CD4-positive, alpha-beta memory T cell (primary cell): ENCODE results near the gene FGF23. TPM values are rescaled to one million over a fixed set of nuclear protein-coding genes. Genes with fewer than 3 reads are reported as not detected.
"Not testable (repeated sequence)": the region's sequence is repeated elsewhere in the genome, so short reads cannot be mapped to it uniquely, and the experiment has no call there.

ENCODE experiments used
- CTCF ChIA-PET: fragments of 350-600 bp; sonication (Branson Sonifier 250); formaldehyde crosslinking; loops from one replicate; lab custom pipeline; 2021; ENCODE audit warnings: inconsistent platforms; ENCODE audit not compliant: partially characterized antibody; lab: Charles Lee
- POLR2A ChIA-PET: fragments of 350-600 bp; sonication (Branson Sonifier 250); formaldehyde crosslinking; loops from one replicate; lab custom pipeline; 2021; ENCODE audit not compliant: partially characterized antibody; lab: Charles Lee
- DNase-seq, 5 donors: peaks; one replicate each; pipeline versions ENCODE4 v3.0.0 to v3.0.0-alpha.2; 2020 to 2022; ENCODE audit warnings: mixed read lengths in 1 of 5
- H3K27ac ChIP-seq: one replicate; pipeline ENCODE4 v1.7.0; 2013; ENCODE audit warnings: low read depth, low read length
- H3K27me3 ChIP-seq: 2 replicates; pipeline ENCODE4 v1.7.0; 2013; ENCODE audit warnings: mild to moderate bottlenecking, low read length, moderate library complexity; ENCODE audit not compliant: insufficient read depth
- H3K36me3 ChIP-seq: 2 replicates; pipeline ENCODE4 v1.7.0; 2013; ENCODE audit warnings: mild to moderate bottlenecking, low read length, moderate library complexity; ENCODE audit not compliant: insufficient read depth
- H3K4me1 ChIP-seq: 2 replicates; pipeline ENCODE4 v1.7.0; 2013; ENCODE audit warnings: mild to moderate bottlenecking, low read length, moderate library complexity; ENCODE audit not compliant: insufficient read depth
- H3K4me3 ChIP-seq, 2 donors: one replicate each; pipeline ENCODE4 v1.7.0; 2013; ENCODE audit warnings: low read length in 2 of 2, mild to moderate bottlenecking in 1 of 2
- H3K9me3 ChIP-seq, 2 donors: one replicate each; pipeline ENCODE4 v1.7.0; 2013; ENCODE audit warnings: low read length in 2 of 2, control low read depth in 1 of 2; ENCODE audit not compliant: control insufficient read depth in 1 of 2
- H3K27ac Mint-ChIP-seq, 7 donors: one replicate each; pipeline ENCODE4 v1.8.0; 2020 to 2021; ENCODE audit warnings: mixed read lengths in 7 of 7, mild to moderate bottlenecking in 6 of 7, inconsistent platforms in 3 of 7, moderate library complexity in 3 of 7
- H3K27me3 Mint-ChIP-seq, 2 donors: one replicate each; pipeline ENCODE4 v1.8.0; 2020 to 2021; ENCODE audit warnings: mixed read lengths in 2 of 2
- H3K36me3 Mint-ChIP-seq, 2 donors: one replicate each; pipeline ENCODE4 v1.8.0; 2020 to 2021; ENCODE audit warnings: mixed read lengths in 2 of 2, inconsistent platforms in 1 of 2, mild to moderate bottlenecking in 1 of 2
- H3K4me1 Mint-ChIP-seq, 4 donors: one replicate each; pipeline ENCODE4 v1.8.0; 2020 to 2021; ENCODE audit warnings: mixed read lengths in 4 of 4, mild to moderate bottlenecking in 1 of 4
- H3K4me3 Mint-ChIP-seq, 8 donors: one replicate each; pipeline ENCODE4 v1.8.0; 2020 to 2021; ENCODE audit warnings: mixed read lengths in 8 of 8, mild to moderate bottlenecking in 7 of 8, moderate library complexity in 6 of 8, inconsistent platforms in 3 of 8
- H3K9me3 Mint-ChIP-seq, 8 donors: one replicate each; pipeline ENCODE4 v1.8.0; 2020 to 2021; ENCODE audit warnings: mixed read lengths in 8 of 8, mild to moderate bottlenecking in 5 of 8, inconsistent platforms in 3 of 8, moderate library complexity in 1 of 8
- intact Hi-C: fragments of 100-400 bp; cut with micrococcal nuclease; formaldehyde crosslinking; loops from one replicate; pipeline ENCODE4 v1.15.1; 2023
- polyA plus RNA-seq, 2 donors: library from polyadenylated mRNA; unstranded; fragments of 300-500 nt; fragmentation: Illumina TruSeq; gene quantifications; one replicate each; pipeline ENCODE4 v1.2.3, GENCODE V29; 2021
- total RNA-seq, 2 experiments: library from RNA; stranded (reverse); gene quantifications; one replicate each; pipeline ENCODE4 v1.2.3, GENCODE V29; 2021

The FGF23 gene
- total and polyA plus RNA-seq, 4 experiments from 2014 or later, result not detected

- POLR2A ChIA-PET, result no interaction called here
- Histone ChIP-seq H3K9me3 (no peaks in the 10 kb centered on the region), H3K36me3 (no peaks in the 10 kb centered on the region), H3K27me3 (no peaks in the 10 kb centered on the region), H3K27ac (no peak overlapping the region), H3K4me1 (peaks cover 6% of the 10 kb centered on the region), H3K4me3 (no peak overlapping the region)
- H3K27me3 Mint-ChIP-seq, result peaks cover 9 to 13% of the 10 kb centered on the region in 2 donors
- H3K4me1 Mint-ChIP-seq, result peaks cover 3 to 10% (median 8%) of the 10 kb centered on the region in 4 donors
- no peaks in the 10 kb centered on the region for H3K36me3 Mint-ChIP-seq
- H3K4me3 Mint-ChIP-seq, result no peak overlapping the region
- CTCF ChIA-PET, result interaction anchor here (1.0 to 1.8 kb wide), 4 partner anchors 9 to 124 kb away, joined by 4 to 9 read pairs (median 4); no protein-coding TSS in a partner anchor
- no peak for DNase-seq
- H3K27ac Mint-ChIP-seq, result no peak overlapping the region
- intact Hi-C loops, result no loop called here
- no peaks in the 10 kb centered on the region for H3K9me3 Mint-ChIP-seq
Measured at GRCh38 chr12:4417936-4418335, 38.4 kb upstream of the FGF23 start.

GRCh38 chr12:4417455-4417854, 37.9 kb upstream of the FGF23 start:
- H3K4me3 ChIP-seq, result no peak overlapping the region

GRCh38 chr12:4416276-4416675, 36.8 kb upstream of the FGF23 start:
- DNase-seq, result no peak
- Mint-ChIP-seq H3K4me1 (peaks cover 3 to 10% (median 8%) of the 10 kb centered on the region in 4 donors), H3K27ac (no peak overlapping the region), H3K36me3 (no peaks in the 10 kb centered on the region), H3K4me3 (no peak overlapping the region), H3K27me3 (peaks cover 7 to 21% of the 10 kb centered on the region in 2 donors), H3K9me3 (no peaks in the 10 kb centered on the region)
- ChIA-PET CTCF (interaction anchor here (0.6 to 1.4 kb wide), 2 partner anchors 13 to 44 kb away, joined by 3 to 5 read pairs; no protein-coding TSS in a partner anchor), POLR2A (no interaction called here)
- H3K4me1 ChIP-seq, result peaks cover 6% of the 10 kb centered on the region
- H3K27ac ChIP-seq, result no peak overlapping the region
- no peaks in the 10 kb centered on the region for H3K27me3 ChIP-seq
- H3K9me3 ChIP-seq, result no peaks in the 10 kb centered on the region
- H3K4me3 ChIP-seq, result no peak overlapping the region
- intact Hi-C loops, result no loop called here
- H3K36me3 ChIP-seq, result no peaks in the 10 kb centered on the region

More at GRCh38 chr12:4417455-4417854, 37.9 kb upstream of the FGF23 start:
- Mint-ChIP-seq H3K27me3 (peaks cover 9 to 13% of the 10 kb centered on the region in 2 donors), H3K4me1 (peaks cover 3 to 10% (median 8%) of the 10 kb centered on the region in 4 donors), H3K36me3 (no peaks in the 10 kb centered on the region), H3K27ac (no peak overlapping the region), H3K9me3 (no peaks in the 10 kb centered on the region), H3K4me3 (no peak overlapping the region)
- Histone ChIP-seq H3K9me3 (no peaks in the 10 kb centered on the region), H3K27me3 (no peaks in the 10 kb centered on the region), H3K4me1 (peaks cover 6% of the 10 kb centered on the region), H3K36me3 (no peaks in the 10 kb centered on the region), H3K27ac (no peak overlapping the region)
- intact Hi-C loops, result no loop called here
- CTCF ChIA-PET, result interaction anchor here (1.0 to 1.8 kb wide), 4 partner anchors 10 to 124 kb away, joined by 4 to 9 read pairs (median 4); no protein-coding TSS in a partner anchor
- POLR2A ChIA-PET, result no interaction called here
- DNase-seq, result no peak

- no peak overlapping the region for H3K4me3 Mint-ChIP-seq
- POLR2A ChIA-PET, result no interaction called here
- H3K36me3 ChIP-seq, result no peaks in the 10 kb centered on the region
- H3K27me3 Mint-ChIP-seq, result peaks cover 7 to 20% of the 10 kb centered on the region in 2 donors
- no peaks in the 10 kb centered on the region for H3K9me3 ChIP-seq
- H3K4me1 ChIP-seq, result peaks cover 6% of the 10 kb centered on the region
- intact Hi-C loops, result no loop called here
- no peak for DNase-seq
- no peaks in the 10 kb centered on the region for H3K36me3 Mint-ChIP-seq
- no peak overlapping the region for H3K27ac Mint-ChIP-seq
- H3K27ac ChIP-seq, result no peak overlapping the region
- no peak overlapping the region for H3K4me3 ChIP-seq
- CTCF ChIA-PET, result interaction anchor here (0.8 to 4.2 kb wide), 4 partner anchors 9 to 164 kb away, joined by 3 to 33 read pairs (median 3); no protein-coding TSS in a partner anchor
- peaks cover 3 to 10% (median 8%) of the 10 kb centered on the region in 4 donors for H3K4me1 Mint-ChIP-seq
- no peaks in the 10 kb centered on the region for H3K9me3 Mint-ChIP-seq
- H3K27me3 ChIP-seq, result no peaks in the 10 kb centered on the region
Measured at GRCh38 chr12:4412465-4412864, 33.0 kb upstream of the FGF23 start.

- H3K27ac ChIP-seq, result no peak overlapping the region
- no peaks in the 10 kb centered on the region for H3K27me3 ChIP-seq
- CTCF ChIA-PET, result interaction anchor here (0.8 to 4.2 kb wide), 3 partner anchors 9 to 116 kb away, joined by 3 to 33 read pairs (median 3); no protein-coding TSS in a partner anchor
- H3K4me3 Mint-ChIP-seq, result no peak overlapping the region
- H3K36me3 ChIP-seq, result no peaks in the 10 kb centered on the region
- no peaks in the 10 kb centered on the region for H3K9me3 Mint-ChIP-seq
- H3K27ac Mint-ChIP-seq, result no peak overlapping the region
- DNase-seq, result no peak
- intact Hi-C loops, result no loop called here
- H3K4me3 ChIP-seq, result no peak overlapping the region
- H3K9me3 ChIP-seq, result no peaks in the 10 kb centered on the region
- H3K4me1 Mint-ChIP-seq, result peaks cover 3 to 10% (median 8%) of the 10 kb centered on the region in 4 donors
- H3K36me3 Mint-ChIP-seq, result no peaks in the 10 kb centered on the region
- H3K27me3 Mint-ChIP-seq, result peaks cover 7 to 19% of the 10 kb centered on the region in 2 donors
- peaks cover 6% of the 10 kb centered on the region for H3K4me1 ChIP-seq
- POLR2A ChIA-PET, result no interaction called here
Measured at GRCh38 chr12:4412056-4412455, 32.5 kb upstream of the FGF23 start.

- H3K4me1 Mint-ChIP-seq, result no peaks in the 10 kb centered on the region
- no peak overlapping the region for H3K4me3 Mint-ChIP-seq
- H3K9me3 ChIP-seq, result no peaks in the 10 kb centered on the region
- no peaks in the 10 kb centered on the region for H3K27me3 ChIP-seq
- no peaks in the 10 kb centered on the region for H3K4me1 ChIP-seq
- no peak overlapping the region for H3K27ac ChIP-seq
- H3K4me3 ChIP-seq, result no peak overlapping the region
- DNase-seq, result no peak
- ChIA-PET CTCF (no interaction called here), POLR2A (no interaction called here)
- intact Hi-C loops, result no loop called here
- no peaks in the 10 kb centered on the region for H3K36me3 Mint-ChIP-seq
- H3K9me3 Mint-ChIP-seq, result no peaks in the 10 kb centered on the region
- no peak overlapping the region for H3K27ac Mint-ChIP-seq
- no peaks in the 10 kb centered on the region for H3K36me3 ChIP-seq
- H3K27me3 Mint-ChIP-seq, result peaks cover 0 to 9% of the 10 kb centered on the region in 2 donors
Measured at GRCh38 chr12:4407136-4407535, 27.6 kb upstream of the FGF23 start.

- H3K27me3 Mint-ChIP-seq, H3K4me1 ChIP-seq, H3K4me1 Mint-ChIP-seq, H3K27ac ChIP-seq, H3K27ac Mint-ChIP-seq, H3K27me3 ChIP-seq, POLR2A ChIA-PET, intact Hi-C loops, H3K36me3 ChIP-seq, H3K36me3 Mint-ChIP-seq, H3K9me3 Mint-ChIP-seq, H3K4me3 ChIP-seq, H3K9me3 ChIP-seq, DNase-seq, H3K4me3 Mint-ChIP-seq: not testable (repeated sequence)
- CTCF ChIA-PET, result interaction anchor here (0.9 to 2.7 kb wide), 3 partner anchors 10 to 23 kb away, joined by 3 to 6 read pairs (median 4); no protein-coding TSS in a partner anchor
Measured at GRCh38 chr12:4404877-4405637, 25.5 kb upstream of the FGF23 start.
